H1 (cell line): ENCODE data around the gene SLC35A3. TPM values are rescaled to one million over a fixed set of nuclear protein-coding genes. Genes with fewer than 3 reads are reported as not detected.

Source experiments
- CTCF ChIA-PET: fragments of 300-600 bp; sonication (Branson Sonifier 250); formaldehyde crosslinking; loops from one replicate; lab custom pipeline; 2021; ENCODE audit not compliant: partially characterized antibody; lab: Charles Lee
- POLR2A ChIA-PET: fragments of 300-600 bp; sonication (Branson Sonifier 250); formaldehyde crosslinking; loops from one replicate; lab custom pipeline; 2021; ENCODE audit warnings: inconsistent platforms; ENCODE audit not compliant: partially characterized antibody; lab: Charles Lee
- DNase-seq, 2 experiments: peaks; one replicate each; pipeline versions ENCODE4 v3.0.0 to v3.0.0-alpha.2; 2010 to 2022; ENCODE audit warnings: low spot score in 2 of 2, low read depth in 1 of 2, mixed read lengths in 1 of 2
- FAIRE-seq: peaks from 2 replicates; lab custom pipeline; 2011; peaks lifted over from hg19 to GRCh38; lab: Jason Lieb, UNC
- H2AFZ ChIP-seq: 2 replicates; pipeline ENCODE4 v1.8.1; 2012; ENCODE audit warnings: low read length, inconsistent platforms
- H2AK5ac ChIP-seq: 2 replicates; pipeline ENCODE4 v1.6.1; 2013; ENCODE audit warnings: low read depth, low read length
- H2BK120ac ChIP-seq: replicated peaks from 2 replicates; pipeline ENCODE3; 2013; ENCODE audit warnings: low read depth, low read length, inconsistent platforms
- H2BK12ac ChIP-seq: 2 replicates; pipeline ENCODE4 v1.6.1; 2013; ENCODE audit warnings: low read depth, low read length
- H2BK15ac ChIP-seq: 2 replicates; pipeline ENCODE4 v1.6.1; 2013; ENCODE audit warnings: low read length
- H2BK20ac ChIP-seq: 2 replicates; pipeline ENCODE4 v1.6.1; 2013; ENCODE audit warnings: low read length
- H2BK5ac ChIP-seq: 2 replicates; pipeline ENCODE4 v1.6.1; 2013; ENCODE audit warnings: low read depth, low read length
- H3K14ac ChIP-seq: 2 replicates; pipeline ENCODE4 v1.6.1; 2013; ENCODE audit warnings: inconsistent platforms; ENCODE audit not compliant: insufficient read length
- H3K18ac ChIP-seq: 2 replicates; pipeline ENCODE4 v1.6.1; 2013; ENCODE audit warnings: low read length; ENCODE audit errors: extremely low read depth
- H3K23ac ChIP-seq: 2 replicates; pipeline ENCODE4 v1.6.1; 2013; ENCODE audit warnings: inconsistent platforms; ENCODE audit not compliant: insufficient read length
- H3K23me2 ChIP-seq: 2 replicates; pipeline ENCODE4 v1.6.1; 2013; ENCODE audit warnings: low read depth, low read length
- H3K27ac ChIP-seq: 2 replicates; pipeline ENCODE4 v1.6.1; 2011; ENCODE audit warnings: low read depth, low read length, inconsistent platforms
- H3K27me3 ChIP-seq, 4 experiments: replicated peaks in 1 of 4; 1 replicate in 1 of 4; 2 replicates in 3 of 4; pipeline versions ENCODE4 v1.6.1 to v1.8.1; 2011 to 2013; ENCODE audit warnings: low read length in 3 of 4, mild to moderate bottlenecking in 3 of 4, inconsistent platforms in 2 of 4, mixed read lengths in 2 of 4, moderate library complexity in 1 of 4; ENCODE audit not compliant: control insufficient read depth in 3 of 4, insufficient read depth in 3 of 4; ENCODE audit errors: extremely low read depth in 1 of 4
- H3K36me3 ChIP-seq, 4 experiments: 2 replicates each; pipeline versions ENCODE4 v1.6.1 to v1.8.1; 2011 to 2013; ENCODE audit warnings: mild to moderate bottlenecking in 4 of 4, low read length in 3 of 4, moderate library complexity in 2 of 4, control low read depth in 1 of 4, inconsistent platforms in 1 of 4; ENCODE audit not compliant: insufficient read depth in 4 of 4, control insufficient read depth in 2 of 4
- H3K4ac ChIP-seq: replicated peaks from 2 replicates; pipeline ENCODE3; 2013; ENCODE audit warnings: low read length, low read depth, mixed read lengths, inconsistent platforms; ENCODE audit not compliant: insufficient read length
- H3K4me1 ChIP-seq, 4 experiments: replicated peaks in 1 of 4; 1 replicate in 1 of 4; 2 replicates in 3 of 4; pipeline versions ENCODE4 v1.6.1 to v1.8.1; 2011 to 2013; ENCODE audit warnings: low read length in 3 of 4, inconsistent platforms in 2 of 4, mixed read lengths in 1 of 4; ENCODE audit not compliant: insufficient read depth in 4 of 4, control insufficient read depth in 3 of 4
- H3K4me2 ChIP-seq, 2 experiments: 2 replicates each; pipeline versions ENCODE4 v1.6.1 to v1.8.1; 2011 to 2013; ENCODE audit warnings: low read depth in 2 of 2, low read length in 2 of 2, control low read depth in 1 of 2, inconsistent platforms in 1 of 2, mild to moderate bottlenecking in 1 of 2; ENCODE audit not compliant: insufficient read depth in 1 of 2
- H3K4me3 ChIP-seq, 4 experiments: fragments of 200-600, 300-600 bp in 1 of 4; sonication (generic), shearing (Covaris generic), sonication (Bioruptor Twin) in 1 of 4; 2 replicates each; pipeline versions ENCODE4 v1.5.1 to v1.8.1; 2011 to 2016; ENCODE audit warnings: low read length in 4 of 4, low read depth in 3 of 4, control low read depth in 2 of 4, inconsistent platforms in 2 of 4, mild to moderate bottlenecking in 2 of 4, mixed read lengths in 1 of 4, moderate library complexity in 1 of 4; ENCODE audit not compliant: insufficient read depth in 2 of 4; ENCODE audit errors: extremely low read depth in 1 of 4
- H3K56ac ChIP-seq: replicated peaks from 2 replicates; pipeline ENCODE3; 2013; ENCODE audit warnings: low read depth, mild to moderate bottlenecking, mixed read lengths, low read length, inconsistent platforms; ENCODE audit not compliant: insufficient read length
- H3K79me1 ChIP-seq: 2 replicates; pipeline ENCODE4 v1.6.1; 2013; ENCODE audit warnings: low read depth, low read length, control low read depth
- H3K79me2 ChIP-seq, 2 experiments: 2 replicates each; pipeline versions ENCODE4 v1.6.1 to v1.8.1; 2012 to 2013; ENCODE audit warnings: low read length in 2 of 2, mild to moderate bottlenecking in 2 of 2, inconsistent platforms in 1 of 2; ENCODE audit not compliant: insufficient read depth in 2 of 2, control insufficient read depth in 1 of 2
- H3K9ac ChIP-seq, 4 experiments: replicated peaks in 1 of 4; 1 replicate in 1 of 4; 2 replicates in 3 of 4; pipeline versions ENCODE4 v1.6.1 to v1.8.1; 2011 to 2013; ENCODE audit warnings: low read depth in 3 of 4, low read length in 3 of 4, control low read depth in 2 of 4, mild to moderate bottlenecking in 2 of 4, moderate library complexity in 2 of 4, inconsistent platforms in 1 of 4; ENCODE audit errors: extremely low read depth in 1 of 4
- H3K9me3 ChIP-seq, 2 experiments: 2 replicates each; pipeline versions ENCODE4 v1.6.1 to v1.8.1; 2012 to 2013; ENCODE audit warnings: mild to moderate bottlenecking in 2 of 2, moderate library complexity in 2 of 2, control low read depth in 1 of 2, inconsistent platforms in 1 of 2, low read depth in 1 of 2, low read length in 1 of 2, mixed read lengths in 1 of 2; ENCODE audit not compliant: insufficient read depth in 2 of 2
- H4K20me1 ChIP-seq, 2 experiments: replicated peaks in 1 of 2; 2 replicates each; pipeline versions ENCODE3 to v1.8.1; 2011 to 2013; ENCODE audit warnings: inconsistent platforms in 2 of 2, low read length in 2 of 2, mild to moderate bottlenecking in 1 of 2; ENCODE audit not compliant: insufficient read depth in 2 of 2, control insufficient read depth in 1 of 2
- H4K5ac ChIP-seq: 2 replicates; pipeline ENCODE4 v1.6.1; 2013; ENCODE audit warnings: low read length, low read depth, mixed read lengths, inconsistent platforms; ENCODE audit not compliant: insufficient read length
- H4K8ac ChIP-seq: 2 replicates; pipeline ENCODE4 v1.8.0; 2013; ENCODE audit warnings: mild to moderate bottlenecking, moderate library complexity, low read length, inconsistent platforms; ENCODE audit not compliant: insufficient read depth; ENCODE audit errors: extremely low read depth
- H4K91ac ChIP-seq: replicated peaks from 2 replicates; pipeline ENCODE3; 2013; ENCODE audit warnings: low read length, mixed read lengths, inconsistent platforms; ENCODE audit not compliant: insufficient read length
- BACH1 ChIP-seq: IDR thresholded peaks from 2 replicates; pipeline ENCODE4 v1.6.1; 2012; ENCODE audit warnings: low read length, improper control_type of control experiment
- JUND ChIP-seq: IDR thresholded peaks from 2 replicates; pipeline ENCODE4 v1.6.1; 2011; ENCODE audit warnings: mild to moderate bottlenecking, improper control_type of control experiment, low read length
- SIX5 ChIP-seq: IDR thresholded peaks from 2 replicates; pipeline ENCODE4 v1.6.1; 2011; ENCODE audit warnings: mild to moderate bottlenecking, low read depth, low read length
- SP1 ChIP-seq: IDR thresholded peaks from 2 replicates; pipeline ENCODE4 v1.6.1; 2011; ENCODE audit warnings: low read depth, low read length
- SRF ChIP-seq: IDR thresholded peaks from 2 replicates; pipeline ENCODE4 v1.6.1; 2011; ENCODE audit warnings: mild to moderate bottlenecking, low read depth, low read length, moderate library complexity
- polyA plus RNA-seq, 7 experiments: library from polyadenylated mRNA; depleted of rRNA in 3 of 7; stranded (reverse) in 5 of 7; unstranded in 2 of 7; fragments of >200 nt in 5 of 7; fragments of 200-250 nt in 2 of 7; gene quantifications; 1 replicate in 5 of 7; 2 replicates in 1 of 7; 4 replicates in 1 of 7; pipeline versions ENCODE4 v1.2.1 to v1.2.3, GENCODE V29; 2011 to 2013; ENCODE audit warnings: missing spikeins in 2 of 7, mixed read lengths in 2 of 7
- total RNA-seq: library from RNA; stranded (reverse); fragmentation: NEBNext Ultra II Directional; extraction: Animal tissue kit (Norgen Biotek cat#: 25700); gene quantifications from 2 replicates; pipeline ENCODE4 v1.2.1, GENCODE V29; 2021

Gene SLC35A3
- total and polyA plus RNA-seq, 2 of the 8 experiments (the other 6 are each of a cell fraction or from before 2014, with no cell fraction given): 3.0 to 13.8 TPM

GRCh38 chr1:99992044-99992722 is 22.4 kb downstream of the SLC35A3 start:
- Histone ChIP-seq H2BK120ac (no peak overlapping the region), H3K23ac (no peak overlapping the region), H3K18ac (no peak overlapping the region), H3K9ac (no peak overlapping the region), H3K27ac (no peak overlapping the region), H2AFZ (no peak overlapping the region), H3K4ac (no peak overlapping the region), H2BK20ac (no peak overlapping the region), H2BK15ac (no peak overlapping the region), H3K9me3 (peaks cover 0 to 5% of the 10 kb centered on the region in 2 experiments; a peak in 1 of 4 replicates), H2BK12ac (no peak overlapping the region), H2BK5ac (no peak overlapping the region), H3K27me3 (no peaks in the 10 kb centered on the region), H4K91ac (no peak overlapping the region), H4K20me1 (no peaks in the 10 kb centered on the region), H3K36me3 (peaks cover 0 to 9% (median 4%) of the 10 kb centered on the region in 4 experiments; a peak in 2 of 8 replicates), H3K79me1 (no peaks in the 10 kb centered on the region), H3K79me2 (peaks cover 0 to 10% of the 10 kb centered on the region in 2 experiments; a peak in 1 of 4 replicates), H3K4me2 (no peak overlapping the region), H3K14ac (no peak overlapping the region), H4K8ac (no peak overlapping the region), H3K23me2 (no peaks in the 10 kb centered on the region), H3K4me3 (no peak overlapping the region), H3K4me1 (no peaks in the 10 kb centered on the region), H2AK5ac (no peak overlapping the region), H3K56ac (no peak overlapping the region), H4K5ac (no peak overlapping the region)
- ChIA-PET CTCF (no interaction called here), POLR2A (no interaction called here)
- no peak for DNase-seq
- FAIRE-seq: no peak
- no peak for TF ChIP-seq BACH1
- TF ChIP-seq SIX5: no peak
- TF ChIP-seq SP1: no peak
- no peak for TF ChIP-seq JUND
- TF ChIP-seq SRF: no peak
